ENCODE measurements around the gene CAPN1. TPM values are rescaled to one million over a fixed set of nuclear protein-coding genes. Genes with fewer than 3 reads are reported as not detected.

CAPN1 gene
- total and polyA plus RNA-seq, 2 of the 4 experiments (the other 2 are of a cell fraction) = 110 to 182 TPM

Small RNAs within 50 kb of the gene (microRNA-seq; reads per million reads assigned to microRNA genes)
- gene HIGD1AP10 (ENCODE audit: insufficient read depth, insufficient read length) (not detected), gene PDCL2P2 (ENCODE audit: insufficient read depth, insufficient read length) (not detected), gene RNU2-23P (ENCODE audit: insufficient read depth, insufficient read length) (not detected)

Small RNAs within 50 kb of the gene (small RNA-seq; reads per million reads assigned to genes)
- gene HIGD1AP10 (0 reads per million in 5 experiments), gene PDCL2P2 (0 reads per million in 5 experiments), gene RNU2-23P (0.73 to 102 (median 15.4) reads per million in 5 experiments)

Other genes with a start within 250 kb of the CAPN1 start
- not detected in 2 replicates for gene GPHA2, start 246.0 kb upstream of the CAPN1 start, total RNA-seq (2012; rRNA removed)
- gene GPHA2, start 246.0 kb upstream of the CAPN1 start, polyA plus RNA-seq (2012; rRNA removed) = not detected in 2 replicates
- not detected in 2 replicates for gene MAJIN, start 209.8 kb upstream of the CAPN1 start, total RNA-seq (2012; rRNA removed)
- gene MAJIN, start 209.8 kb upstream of the CAPN1 start, polyA plus RNA-seq (2012; rRNA removed) = not detected in 2 replicates
- 0.36 and 0.56 TPM in 2 replicates for gene BATF2, start 185.0 kb upstream of the CAPN1 start, total RNA-seq (2012; rRNA removed)
- 1.2 and 1.6 TPM in 2 replicates for gene BATF2, start 185.0 kb upstream of the CAPN1 start, polyA plus RNA-seq (2012; rRNA removed)
- 46.4 and 48.9 TPM in 2 replicates for gene ARL2, start 167.8 kb upstream of the CAPN1 start, total RNA-seq (2012; rRNA removed)
- gene ARL2, start 167.8 kb upstream of the CAPN1 start, polyA plus RNA-seq (2012; rRNA removed) = 152 and 168 TPM in 2 replicates
- gene SNX15, start 154.5 kb upstream of the CAPN1 start, total RNA-seq (2012; rRNA removed) = 8.1 and 9.0 TPM in 2 replicates
- gene SNX15, start 154.5 kb upstream of the CAPN1 start, polyA plus RNA-seq (2012; rRNA removed) = 15.2 and 16.3 TPM in 2 replicates
- gene SAC3D1, start 140.7 kb upstream of the CAPN1 start, total RNA-seq (2012; rRNA removed) = 2.8 and 2.9 TPM in 2 replicates
- 13.2 and 15.4 TPM in 2 replicates for gene SAC3D1, start 140.7 kb upstream of the CAPN1 start, polyA plus RNA-seq (2012; rRNA removed)
- 2.8 and 3.8 TPM in 2 replicates for gene NAALADL1, start 123.4 kb upstream of the CAPN1 start, total RNA-seq (2012; rRNA removed)
- 5.8 and 6.3 TPM in 2 replicates for gene NAALADL1, start 123.4 kb upstream of the CAPN1 start, polyA plus RNA-seq (2012; rRNA removed)
- gene CDCA5, start 97.9 kb upstream of the CAPN1 start, total RNA-seq (2012; rRNA removed) = 9.1 and 10.0 TPM in 2 replicates
- 14.0 and 14.9 TPM in 2 replicates for gene CDCA5, start 97.9 kb upstream of the CAPN1 start, polyA plus RNA-seq (2012; rRNA removed)
- gene ZFPL1, start 97.7 kb upstream of the CAPN1 start, total RNA-seq (2012; rRNA removed) = 24.0 and 27.2 TPM in 2 replicates
- gene ZFPL1, start 97.7 kb upstream of the CAPN1 start, polyA plus RNA-seq (2012; rRNA removed) = 67.5 and 75.6 TPM in 2 replicates
- 82.5 and 113 TPM in 2 replicates for gene VPS51, start 85.7 kb upstream of the CAPN1 start, total RNA-seq (2012; rRNA removed)
- gene VPS51, start 85.7 kb upstream of the CAPN1 start, polyA plus RNA-seq (2012; rRNA removed) = 56.3 and 71.2 TPM in 2 replicates
- 4.7 and 5.7 TPM in 2 replicates for gene TM7SF2, start 70.1 kb upstream of the CAPN1 start, total RNA-seq (2012; rRNA removed)
- 7.6 and 11.5 TPM in 2 replicates for gene TM7SF2, start 70.1 kb upstream of the CAPN1 start, polyA plus RNA-seq (2012; rRNA removed)
- 3.6 and 3.9 TPM in 2 replicates for gene ZNHIT2, start 64.2 kb upstream of the CAPN1 start, total RNA-seq (2012; rRNA removed)
- gene ZNHIT2, start 64.2 kb upstream of the CAPN1 start, polyA plus RNA-seq (2012; rRNA removed) = 5.9 and 7.7 TPM in 2 replicates
- 189 and 285 TPM in 2 replicates for gene FAU, start 59.8 kb upstream of the CAPN1 start, total RNA-seq (2012; rRNA removed)
- 652 and 804 TPM in 2 replicates for gene FAU, start 59.8 kb upstream of the CAPN1 start, polyA plus RNA-seq (2012; rRNA removed)
- gene MRPL49, start 59.6 kb upstream of the CAPN1 start, total RNA-seq (2012; rRNA removed) = 54.2 and 55.2 TPM in 2 replicates
- gene MRPL49, start 59.6 kb upstream of the CAPN1 start, polyA plus RNA-seq (2012; rRNA removed) = 51.5 and 56.8 TPM in 2 replicates
- gene SYVN1, start 47.4 kb upstream of the CAPN1 start, total RNA-seq (2012; rRNA removed) = 8.3 and 9.5 TPM in 2 replicates
- 45.7 and 52.9 TPM in 2 replicates for gene SYVN1, start 47.4 kb upstream of the CAPN1 start, polyA plus RNA-seq (2012; rRNA removed)
- not detected in 2 replicates for gene SPDYC, start 11.7 kb upstream of the CAPN1 start, total RNA-seq (2012; rRNA removed)
- gene SPDYC, start 11.7 kb upstream of the CAPN1 start, polyA plus RNA-seq (2012; rRNA removed) = not detected in 2 replicates
- gene POLA2, start 80.0 kb downstream of the CAPN1 start, total RNA-seq (2012; rRNA removed) = 12.2 and 14.2 TPM in 2 replicates
- 17.3 and 19.9 TPM in 2 replicates for gene POLA2, start 80.0 kb downstream of the CAPN1 start, polyA plus RNA-seq (2012; rRNA removed)
- gene CDC42EP2, start 132.9 kb downstream of the CAPN1 start, total RNA-seq (2012; rRNA removed) = 5.2 and 5.3 TPM in 2 replicates
- 27.5 and 31.3 TPM in 2 replicates for gene CDC42EP2, start 132.9 kb downstream of the CAPN1 start, polyA plus RNA-seq (2012; rRNA removed)
- 37.2 and 42.8 TPM in 2 replicates for gene DPF2, start 151.9 kb downstream of the CAPN1 start, total RNA-seq (2012; rRNA removed)
- gene DPF2, start 151.9 kb downstream of the CAPN1 start, polyA plus RNA-seq (2012; rRNA removed) = 54.3 and 62.5 TPM in 2 replicates
- 0.28 TPM in 1 of 2 replicates, not detected in the other for gene TIGD3, start 172.8 kb downstream of the CAPN1 start, total RNA-seq (2012; rRNA removed)
- gene TIGD3, start 172.8 kb downstream of the CAPN1 start, polyA plus RNA-seq (2012; rRNA removed) = 0.12 TPM in 1 of 2 replicates, not detected in the other
- 0.56 and 0.72 TPM in 2 replicates for gene SLC25A45, start 200.7 kb downstream of the CAPN1 start, total RNA-seq (2012; rRNA removed)
- gene SLC25A45, start 200.7 kb downstream of the CAPN1 start, polyA plus RNA-seq (2012; rRNA removed) = 1.2 and 1.3 TPM in 2 replicates
- gene FRMD8, start 204.7 kb downstream of the CAPN1 start, total RNA-seq (2012; rRNA removed) = 10.8 and 11.3 TPM in 2 replicates
- 19.8 and 22.5 TPM in 2 replicates for gene FRMD8, start 204.7 kb downstream of the CAPN1 start, polyA plus RNA-seq (2012; rRNA removed)
- 30.1 and 38.0 TPM in 2 replicates for gene NEAT1, start 240.9 kb downstream of the CAPN1 start, total RNA-seq (2012; rRNA removed)
- 56.3 and 114 TPM in 2 replicates for gene NEAT1, start 240.9 kb downstream of the CAPN1 start, polyA plus RNA-seq (2012; rRNA removed)